Hindlimb muscle (tissue), 1 donor: Measurements from ENCODE around the gene ZNF787. TPM values are rescaled to one million over a fixed set of nuclear protein-coding genes. Genes with fewer than 3 reads are reported as not detected.

Source experiments
- DNase-seq: peaks from one replicate; pipeline ENCODE4 v3.0.0-alpha.2; 2013
- polyA plus RNA-seq: library from polyadenylated mRNA; unstranded; fragments of 120-200 nt; gene quantifications from one replicate; pipeline ENCODE4 v1.2.1, GENCODE V29; 2013; ENCODE audit not compliant: insufficient read length

ZNF787 gene
- polyA plus RNA-seq, 1 donor = 33.4 TPM

DNA sequence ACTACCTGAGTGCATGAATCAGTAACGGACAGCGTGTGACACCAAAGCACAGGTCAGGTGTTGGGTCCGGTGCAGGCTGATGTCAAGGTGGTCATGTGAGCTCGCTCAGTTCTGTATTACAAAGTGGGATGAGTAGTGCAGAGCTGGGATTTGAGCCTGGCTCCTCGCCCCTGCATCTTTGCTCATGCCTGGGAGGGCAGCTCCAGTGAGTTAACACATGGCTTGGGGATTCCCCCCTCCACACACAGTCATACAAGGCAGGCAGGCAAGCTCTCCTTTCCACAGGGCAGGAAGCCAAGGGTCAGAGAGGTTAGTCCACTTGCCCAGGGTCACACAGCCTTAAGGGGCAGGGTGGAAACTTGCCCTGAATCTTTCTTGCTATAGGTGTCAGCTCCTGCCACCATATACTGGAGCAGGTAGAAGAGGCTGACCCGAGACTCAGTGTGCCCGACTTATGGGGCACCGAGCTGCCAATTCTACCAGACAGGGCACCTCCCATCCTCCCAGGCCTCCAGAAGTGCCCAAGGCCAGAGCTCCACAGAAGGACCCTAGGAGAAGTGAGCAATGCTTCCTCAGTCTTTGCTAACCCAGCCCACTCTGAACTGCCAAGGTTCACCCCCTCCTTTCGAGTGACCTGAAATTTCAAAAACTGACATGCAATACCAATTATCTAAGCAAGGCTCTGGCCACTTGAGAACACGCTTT, 35.4 kb downstream of the ZNF787 start:
- no peak for DNase-seq

DNA sequence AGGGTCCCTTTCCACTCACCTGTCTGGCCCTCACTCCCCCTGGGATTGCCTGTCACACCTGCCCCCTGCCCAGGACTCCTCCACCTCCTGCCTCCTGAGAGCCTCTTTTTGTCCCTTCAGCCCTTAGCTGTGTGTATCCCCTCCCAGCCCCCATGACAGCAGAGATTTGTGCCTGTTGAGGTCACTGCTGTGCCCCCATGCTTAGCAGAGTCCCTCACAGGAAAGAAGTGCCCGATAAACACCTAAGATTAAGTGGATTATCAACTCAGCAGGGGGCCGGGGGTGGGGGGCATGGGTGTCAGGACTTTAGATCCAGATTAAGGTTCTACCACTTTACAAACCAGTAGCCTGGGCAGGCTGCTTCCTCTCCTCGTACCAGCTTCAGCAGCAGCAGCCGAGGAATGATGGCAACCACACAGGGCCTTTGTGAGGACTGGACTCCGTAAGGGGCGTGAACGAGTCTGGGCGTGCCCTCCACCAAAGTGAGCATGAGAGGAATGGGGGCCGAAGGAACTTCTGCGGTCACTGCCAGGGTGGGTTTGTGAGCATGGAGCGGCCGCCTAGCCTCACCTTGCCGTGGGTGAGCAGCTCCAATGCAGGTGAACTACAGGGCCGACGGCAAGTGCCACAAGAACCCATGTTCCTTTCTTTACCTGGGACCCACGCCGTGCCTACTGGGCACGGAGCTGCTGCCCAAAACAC, 36.1 kb downstream of the ZNF787 start:
- DNase-seq = no peak

GRCh38 chr19:56083668-56084067, 37.4 kb downstream of the ZNF787 start:
- DNase-seq = no peak

DNA sequence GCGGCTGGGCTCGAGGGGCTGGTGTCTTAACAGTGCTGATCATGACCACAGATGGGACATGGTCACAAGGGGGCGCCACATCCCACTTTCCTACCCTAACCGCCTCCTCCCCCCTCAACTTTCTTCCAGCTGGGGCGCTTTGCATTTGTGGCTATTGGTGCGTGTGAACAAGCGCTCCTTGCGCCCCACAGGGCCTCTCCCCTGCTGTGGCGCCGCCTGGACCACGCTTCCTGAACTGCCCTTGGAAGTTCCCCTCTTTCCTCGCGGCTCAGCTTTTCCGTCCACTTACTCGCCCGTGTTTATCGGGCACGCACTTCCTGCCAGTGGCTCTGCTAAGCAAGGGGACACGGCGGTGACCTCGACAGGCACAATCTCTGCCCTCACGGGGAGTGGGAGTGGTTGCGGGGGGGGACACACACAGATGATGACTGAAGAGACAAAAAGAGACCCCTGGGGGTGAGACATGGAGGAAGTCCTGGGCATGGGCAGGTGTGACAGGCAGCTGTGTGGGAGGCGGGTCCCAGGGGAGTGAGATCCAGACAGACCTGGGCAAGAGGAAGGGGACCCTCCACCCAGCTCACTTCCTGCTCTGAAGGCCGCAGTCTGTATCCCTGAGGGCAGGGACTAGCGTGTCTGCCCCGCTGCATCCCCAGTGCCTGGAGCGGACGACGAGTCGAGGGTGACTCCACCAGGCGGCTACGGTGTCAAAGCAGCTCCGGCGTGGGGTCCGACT, 40.3 kb downstream of the ZNF787 start:
- DNase-seq = peak; percentile 65

DNA sequence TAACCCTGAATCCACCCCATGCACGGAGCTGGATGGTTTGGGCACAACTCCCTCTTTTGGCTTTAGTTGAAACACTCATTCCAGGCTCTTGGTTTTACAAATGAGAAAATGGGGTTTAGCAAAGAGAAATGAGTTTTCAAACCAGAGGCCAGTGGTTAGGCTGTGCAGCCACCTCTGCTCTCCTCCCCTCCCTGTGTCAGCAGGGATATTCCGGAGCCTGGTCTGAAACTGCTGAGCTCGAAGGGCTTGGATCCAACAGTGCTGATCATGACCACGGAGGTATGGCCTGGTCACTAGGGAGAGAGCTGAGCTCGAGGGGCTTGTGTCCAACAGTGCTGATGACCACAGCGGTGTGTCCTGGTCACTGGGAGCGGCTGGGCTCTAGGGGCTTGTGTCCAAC, 41.5 kb downstream of the ZNF787 start:
- no peak for DNase-seq

DNA sequence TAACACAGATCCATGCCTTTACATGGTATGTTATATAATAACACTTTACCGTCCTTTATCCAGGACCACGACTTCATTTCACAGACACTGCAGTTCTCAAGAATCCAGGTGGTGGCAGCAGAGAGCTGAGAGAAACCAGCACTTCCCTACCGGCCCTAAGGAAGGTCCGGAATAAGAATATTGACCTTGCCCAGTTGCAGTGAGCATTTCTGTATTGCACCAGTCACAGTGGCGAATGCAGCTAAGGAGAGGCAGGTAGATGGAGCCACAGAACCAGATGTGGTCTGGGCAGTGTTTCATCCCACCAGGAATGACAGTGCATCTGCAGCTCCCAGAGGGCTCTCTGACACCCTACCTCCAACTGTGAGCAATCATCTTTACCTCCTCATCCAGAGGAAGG, 44.6 kb downstream of the ZNF787 start:
- DNase-seq = peak; percentile 48

DNA sequence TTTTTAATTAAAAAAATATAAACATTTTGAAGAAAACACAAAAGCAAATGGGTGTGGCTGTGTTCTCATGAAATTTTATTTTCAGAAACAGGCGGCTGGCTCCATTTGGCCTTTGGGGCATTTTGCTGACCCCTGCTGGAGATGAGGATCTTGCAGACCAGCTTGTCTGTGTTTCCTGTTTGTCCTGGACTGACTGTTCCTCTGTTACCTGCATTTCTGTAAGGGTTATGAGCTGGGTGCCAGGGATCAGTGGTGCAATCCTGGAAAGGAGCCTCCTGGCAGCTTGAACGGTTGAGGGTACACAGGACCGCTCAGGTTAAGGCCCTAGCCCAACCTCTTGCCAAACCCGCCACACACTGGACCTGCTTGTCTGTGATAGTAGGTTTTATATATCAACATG, 49.9 kb downstream of the ZNF787 start:
- no peak for DNase-seq

- no peak for DNase-seq
Measured at GRCh38 chr19:56069642-56070041, 51.5 kb downstream of the ZNF787 start.

DNA sequence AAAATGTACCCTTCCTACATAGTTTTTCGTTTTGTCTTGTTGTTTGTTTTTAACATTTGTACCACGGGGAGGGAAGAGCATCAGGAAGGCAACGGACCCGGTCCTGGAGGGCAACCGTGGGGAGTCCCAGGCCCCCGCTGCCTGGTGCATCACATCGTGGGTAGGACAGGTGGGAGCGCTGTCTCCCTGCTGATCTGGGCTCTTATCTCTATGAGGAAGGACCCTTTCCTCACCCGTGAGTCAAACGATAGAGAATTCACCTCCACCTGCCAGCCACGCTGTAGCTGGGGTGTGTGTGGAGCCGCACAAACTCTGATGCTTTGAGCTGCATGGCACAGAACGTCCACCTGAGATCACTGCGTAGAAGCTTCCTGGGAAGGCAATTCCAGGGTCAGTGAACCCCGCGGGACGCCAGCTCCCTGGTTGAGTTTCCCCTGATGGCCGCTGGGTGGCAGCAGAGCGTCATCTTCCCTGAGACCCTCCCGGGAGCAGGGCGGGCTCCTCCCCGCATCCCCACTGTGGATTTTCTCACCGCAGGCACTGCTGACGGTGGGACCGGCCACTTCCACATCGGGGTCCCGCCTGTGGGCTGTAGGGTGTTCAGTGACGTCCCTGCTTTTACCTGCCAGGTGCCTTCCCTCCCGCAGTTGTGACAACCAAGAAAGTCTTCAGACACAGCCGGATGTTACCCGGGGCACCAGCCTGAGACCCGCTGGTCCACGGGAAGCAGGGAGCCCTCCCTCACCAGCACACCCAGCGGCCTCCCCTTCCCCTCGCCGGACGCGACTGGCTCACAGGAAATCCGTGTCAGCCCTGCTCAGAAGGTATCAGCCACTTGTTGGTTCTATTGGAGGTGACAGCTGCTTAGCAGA, 54.7 kb downstream of the ZNF787 start:
- peak; percentile 53 for DNase-seq

DNA sequence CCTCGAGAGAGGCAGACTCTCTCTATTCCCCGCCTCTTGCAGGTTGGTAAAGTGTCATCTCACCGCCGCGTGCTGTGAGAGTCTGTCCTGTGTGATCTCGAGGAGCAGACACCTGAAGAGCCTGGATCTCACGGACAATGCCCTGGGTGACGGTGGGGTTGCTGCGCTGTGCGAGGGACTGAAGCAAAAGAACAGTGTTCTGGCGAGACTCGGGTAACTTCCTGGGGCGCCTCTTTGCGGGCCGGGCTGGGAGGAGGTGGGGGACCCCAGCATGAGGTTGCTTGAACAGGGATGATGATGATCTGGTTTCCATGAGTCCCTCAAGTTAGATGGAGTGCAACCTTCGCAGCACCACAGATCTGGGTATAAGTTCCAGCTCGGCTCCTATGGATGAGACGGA, 67.5 kb downstream of the ZNF787 start:
- no peak for DNase-seq

Other genes starting within 250 kb of the ZNF787 start
- gene NLRP13, start 189.0 kb downstream of the ZNF787 start, polyA plus RNA-seq = not detected
- gene NLRP8, start 173.5 kb downstream of the ZNF787 start, polyA plus RNA-seq = not detected
- gene NLRP5, start 134.5 kb downstream of the ZNF787 start, polyA plus RNA-seq = not detected
- 24.5 TPM for gene ZNF444, start 20.0 kb upstream of the ZNF787 start, polyA plus RNA-seq
- not detected for gene GALP, start 54.7 kb upstream of the ZNF787 start, polyA plus RNA-seq
- gene ZSCAN5B, start 76.5 kb upstream of the ZNF787 start, polyA plus RNA-seq = not detected
- gene ZSCAN5C, start 81.0 kb upstream of the ZNF787 start, polyA plus RNA-seq = not detected
- gene EDDM13, start 151.5 kb upstream of the ZNF787 start, polyA plus RNA-seq = 1.3 TPM
- 8.1 TPM for gene ZSCAN5A, start 193.5 kb upstream of the ZNF787 start, polyA plus RNA-seq